ENCODE results near the gene SAMD9. TPM values are rescaled to one million over a fixed set of nuclear protein-coding genes. Genes with fewer than 3 reads are reported as not detected.
A peak's percentile ranks its signal among the peaks of the same experiment; 100 is the strongest.

Gene SAMD9
- total RNA-seq, 1 experiment from 2014 or later, result 4.4 TPM

DNA sequence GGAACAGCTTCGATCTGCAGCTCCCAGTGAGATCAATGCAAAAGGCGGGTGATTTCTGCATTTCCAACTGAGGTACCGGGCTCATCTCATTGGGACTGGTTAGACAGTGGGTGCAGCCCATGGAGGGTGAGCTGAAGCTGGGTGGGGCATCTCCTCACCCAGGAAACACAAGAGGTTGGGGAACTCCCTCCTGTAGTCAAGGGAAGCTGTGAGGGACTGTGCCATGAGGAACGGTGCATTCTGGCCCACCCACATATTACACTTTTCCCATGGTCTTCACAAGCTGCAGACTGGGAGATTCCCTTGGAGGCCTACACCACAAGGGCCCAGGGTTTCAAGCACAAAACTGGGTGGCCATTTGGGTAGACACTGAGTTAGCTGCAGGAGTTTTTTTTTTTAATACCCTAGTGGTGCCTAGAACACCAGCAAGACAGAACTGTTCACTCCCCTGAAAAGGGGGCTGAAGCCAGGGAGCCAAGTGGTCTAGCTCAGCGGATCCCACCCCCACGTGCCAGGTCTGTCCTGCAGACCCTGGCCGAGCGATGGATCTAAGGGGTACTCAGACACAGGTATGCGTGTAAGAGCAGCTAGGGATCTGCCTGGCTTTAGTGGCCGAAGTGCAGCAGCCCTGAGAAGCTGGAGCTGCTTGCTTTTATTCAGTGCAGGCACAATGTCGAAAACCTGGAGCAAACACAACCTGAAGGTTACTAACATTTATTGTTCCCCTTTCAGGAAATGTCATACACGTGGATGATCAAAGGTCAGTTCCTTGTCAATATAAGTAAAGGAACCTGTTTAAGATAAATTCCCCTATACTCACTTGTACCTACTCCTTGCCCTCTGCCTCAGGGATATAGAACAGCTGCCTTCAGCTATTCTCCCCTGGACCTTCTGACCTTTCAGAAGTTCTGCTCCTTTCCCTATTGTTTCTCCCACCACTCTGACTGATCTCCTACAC is 3.1 kb upstream of the SAMD9 start:
- Mint-ChIP-seq H3K27ac (ENCODE audit: low read depth, unreplicated experiment) (no peak overlapping the region), H3K9me3 (ENCODE audit: unreplicated experiment) (no peaks in the 10 kb centered on the region), H3K27me3 (ENCODE audit: insufficient read depth, unreplicated experiment) (peaks cover 19% of the 10 kb centered on the region), H3K4me1 (ENCODE audit: insufficient read depth, unreplicated experiment) (peaks cover 30% of the 10 kb centered on the region), H3K4me3 (ENCODE audit: unreplicated experiment) (no peak overlapping the region), H3K36me3 (ENCODE audit: insufficient read depth, unreplicated experiment) (no peaks in the 10 kb centered on the region)
- ChIA-PET CTCF (no interaction called here), POLR2A (interaction anchor here (0.6 kb wide), 1 partner anchor 29 kb away, joined by 3 read pairs; no protein-coding TSS in a partner anchor)
- intact Hi-C loops (cut with micrococcal nuclease), result no loop called here
- no TSS peak for BruUV-seq (replicated peaks)
- no peak for DNase-seq (ENCODE audit: unreplicated experiment)
- TF ChIP-seq, protein P1, sequence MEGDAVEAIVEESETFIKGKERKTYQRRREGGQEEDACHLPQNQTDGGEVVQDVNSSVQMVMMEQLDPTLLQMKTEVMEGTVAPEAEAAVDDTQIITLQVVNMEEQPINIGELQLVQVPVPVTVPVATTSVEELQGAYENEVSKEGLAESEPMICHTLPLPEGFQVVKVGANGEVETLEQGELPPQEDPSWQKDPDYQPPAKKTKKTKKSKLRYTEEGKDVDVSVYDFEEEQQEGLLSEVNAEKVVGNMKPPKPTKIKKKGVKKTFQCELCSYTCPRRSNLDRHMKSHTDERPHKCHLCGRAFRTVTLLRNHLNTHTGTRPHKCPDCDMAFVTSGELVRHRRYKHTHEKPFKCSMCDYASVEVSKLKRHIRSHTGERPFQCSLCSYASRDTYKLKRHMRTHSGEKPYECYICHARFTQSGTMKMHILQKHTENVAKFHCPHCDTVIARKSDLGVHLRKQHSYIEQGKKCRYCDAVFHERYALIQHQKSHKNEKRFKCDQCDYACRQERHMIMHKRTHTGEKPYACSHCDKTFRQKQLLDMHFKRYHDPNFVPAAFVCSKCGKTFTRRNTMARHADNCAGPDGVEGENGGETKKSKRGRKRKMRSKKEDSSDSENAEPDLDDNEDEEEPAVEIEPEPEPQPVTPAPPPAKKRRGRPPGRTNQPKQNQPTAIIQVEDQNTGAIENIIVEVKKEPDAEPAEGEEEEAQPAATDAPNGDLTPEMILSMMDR (IDR thresholded peaks at IDR 0.05; ENCODE audit: unreplicated experiment), result no peak

DNA sequence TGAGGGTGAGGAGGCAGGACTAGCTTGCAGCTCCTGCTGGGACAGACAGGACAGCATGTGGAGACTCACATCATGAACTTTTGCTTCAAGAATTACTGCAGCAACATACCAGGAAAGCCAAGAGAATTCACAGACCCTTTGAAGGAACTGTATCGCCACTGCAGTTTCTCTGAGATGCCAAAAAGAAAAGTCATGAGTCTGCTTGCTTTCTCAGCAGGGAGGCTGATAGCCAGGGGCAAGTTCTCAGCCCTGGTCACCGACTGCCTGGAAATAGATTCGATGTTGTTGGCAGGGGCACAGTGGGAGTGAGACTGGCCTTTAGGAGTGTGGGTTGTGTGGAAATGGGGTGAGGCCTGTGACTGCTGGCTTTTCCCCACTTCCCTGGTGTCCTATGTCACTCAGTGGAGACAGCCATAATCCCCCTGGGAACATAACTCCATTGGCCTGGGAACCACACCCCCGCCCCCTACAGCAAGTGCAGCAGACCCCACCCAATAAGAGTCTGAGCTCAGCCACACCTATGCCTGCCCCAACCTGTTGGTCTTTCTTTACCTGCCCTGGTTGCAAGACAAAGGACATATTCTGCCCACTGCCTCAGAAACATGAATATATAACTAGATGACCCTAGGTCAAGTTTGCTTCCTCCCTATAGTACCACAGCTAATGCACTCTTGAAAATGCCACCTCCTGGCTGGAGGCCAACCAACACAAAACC is 1.6 kb upstream of the SAMD9 start:
- Mint-ChIP-seq H3K27ac (ENCODE audit: low read depth, unreplicated experiment) (no peak overlapping the region), H3K9me3 (ENCODE audit: unreplicated experiment) (no peaks in the 10 kb centered on the region), H3K36me3 (ENCODE audit: insufficient read depth, unreplicated experiment) (no peaks in the 10 kb centered on the region), H3K4me3 (ENCODE audit: unreplicated experiment) (peak overlapping the region; percentile 30), H3K27me3 (ENCODE audit: insufficient read depth, unreplicated experiment) (peaks cover 12% of the 10 kb centered on the region), H3K4me1 (ENCODE audit: insufficient read depth, unreplicated experiment) (peaks cover 41% of the 10 kb centered on the region)
- TF ChIP-seq, protein P1 (IDR thresholded peaks at IDR 0.05; ENCODE audit: unreplicated experiment), result no peak
- CTCF ChIA-PET, result no interaction called here
- intact Hi-C loops (cut with micrococcal nuclease), result no loop called here
- POLR2A ChIA-PET, result no interaction called here
- no TSS peak for BruUV-seq (replicated peaks)
- DNase-seq (ENCODE audit: unreplicated experiment), result peak; percentile 56

GRCh38 chr7:93117327-93117726 is 452 bp downstream of the SAMD9 start:
- CTCF ChIA-PET, result interaction anchor here (0.9 to 1.0 kb wide), 3 partner anchors 111 to 285 kb away, joined by 3 to 5 read pairs (median 3); no protein-coding TSS in a partner anchor
- peak; percentile 17 for DNase-seq (ENCODE audit: unreplicated experiment)
- Mint-ChIP-seq H3K27ac (ENCODE audit: low read depth, unreplicated experiment) (peak overlapping the region; percentile 89), H3K9me3 (ENCODE audit: unreplicated experiment) (no peaks in the 10 kb centered on the region), H3K4me1 (ENCODE audit: insufficient read depth, unreplicated experiment) (peaks cover 41% of the 10 kb centered on the region), H3K36me3 (ENCODE audit: insufficient read depth, unreplicated experiment) (no peaks in the 10 kb centered on the region), H3K4me3 (ENCODE audit: unreplicated experiment) (peak overlapping the region; percentile 81), H3K27me3 (ENCODE audit: insufficient read depth, unreplicated experiment) (no peaks in the 10 kb centered on the region)
- TSS peak; percentile 83 for BruUV-seq (replicated peaks)
- TF ChIP-seq, protein P1 (IDR thresholded peaks at IDR 0.05; ENCODE audit: unreplicated experiment), result no peak
- intact Hi-C loops (cut with micrococcal nuclease), result no loop called here
- POLR2A ChIA-PET, result interaction anchor here (0.7 to 2.5 kb wide), 16 partner anchors 9 to 589 kb away, joined by 3 to 21 read pairs (median 4); partner anchors contain the start of genes PEX1, RBM48 and VPS50

- Mint-ChIP-seq H3K27me3 (ENCODE audit: insufficient read depth, unreplicated experiment) (no peaks in the 10 kb centered on the region), H3K36me3 (ENCODE audit: insufficient read depth, unreplicated experiment) (peaks cover 7% of the 10 kb centered on the region), H3K9me3 (ENCODE audit: unreplicated experiment) (peaks cover 6% of the 10 kb centered on the region), H3K27ac (ENCODE audit: low read depth, unreplicated experiment) (peak overlapping the region; percentile 89), H3K4me3 (ENCODE audit: unreplicated experiment) (peak overlapping the region; percentile 81), H3K4me1 (ENCODE audit: insufficient read depth, unreplicated experiment) (peaks cover 41% of the 10 kb centered on the region)
- ChIA-PET CTCF (no interaction called here), POLR2A (no interaction called here)
- TF ChIP-seq, protein P1 (IDR thresholded peaks at IDR 0.05; ENCODE audit: unreplicated experiment), result no peak
- peak; percentile 56 for DNase-seq (ENCODE audit: unreplicated experiment)
- BruUV-seq (replicated peaks), result no TSS peak
- intact Hi-C loops (cut with micrococcal nuclease), result no loop called here
Measured at GRCh38 chr7:93115796-93116195, 2.0 kb downstream of the SAMD9 start.

Data from MCF 10A (cell line).